ENCODE data around the gene SLC35B2. TPM values are rescaled to one million over a fixed set of nuclear protein-coding genes. Genes with fewer than 3 reads are reported as not detected.

The SLC35B2 gene
- total RNA-seq, 1 experiment from 2014 or later, result 90.6 TPM

GRCh38 chr6:44263354-44264100, 6.2 kb upstream of the SLC35B2 start:
- TSS peak; percentile 61 for BruUV-seq (replicated peaks)
- Histone ChIP-seq H3K36me3 (ENCODE audit: low read depth, low read length) (no peaks in the 10 kb centered on the region), H4K20me1 (ENCODE audit: low read length) (no peaks in the 10 kb centered on the region), H3K27ac (ENCODE audit: low read length) (no peak overlapping the region), H3F3A (ENCODE audit: low read length, unreplicated experiment) (no peaks in the 10 kb centered on the region), H3K27me3 (ENCODE audit: low read length) (no peaks in the 10 kb centered on the region), H3K9me2 (replicated peaks; ENCODE audit: low read length) (no peaks in the 10 kb centered on the region), H3K9me3 (ENCODE audit: low read length) (no peaks in the 10 kb centered on the region), H3K4me3 (ENCODE audit: low read length) (peak overlapping the region; percentile 80), H3K4me2 (ENCODE audit: low read length) (peak overlapping the region; percentile 95), H3K9ac (ENCODE audit: low read length) (peak overlapping the region; percentile 75; the same call in 1 of the 2 replicates), H2AFZ (ENCODE audit: low read length) (no peak overlapping the region), H3K79me2 (ENCODE audit: low read length) (peaks cover 24% of the 10 kb centered on the region), H3K4me1 (ENCODE audit: insufficient read depth, low read length) (peaks cover 23% of the 10 kb centered on the region)
- intact Hi-C loops (cut with micrococcal nuclease), result no loop called here
- no peak for DNase-seq
- POLR2A ChIA-PET (ENCODE audit: unreplicated experiment), result no interaction called here
- no peak for TF ChIP-seq EZH2 (IDR thresholded peaks at IDR 0.05; ENCODE audit: low read length, unreplicated experiment)
- CTCF ChIA-PET, result no interaction called here
- 0 out of 2 replicates have a peak, but pooled peaks have one; percentile 7 for ATAC-seq

- Histone ChIP-seq H3K27me3 (ENCODE audit: low read length) (no peaks in the 10 kb centered on the region), H3K4me1 (ENCODE audit: insufficient read depth, low read length) (peaks cover 27% of the 10 kb centered on the region), H3K4me2 (ENCODE audit: low read length) (peak overlapping the region; percentile 95), H4K20me1 (ENCODE audit: low read length) (no peaks in the 10 kb centered on the region), H3K4me3 (ENCODE audit: low read length) (peak overlapping the region; percentile 80; the same call in 1 of the 2 replicates), H2AFZ (ENCODE audit: low read length) (no peak overlapping the region), H3K9me2 (replicated peaks; ENCODE audit: low read length) (no peaks in the 10 kb centered on the region), H3K79me2 (ENCODE audit: low read length) (peaks cover 24% of the 10 kb centered on the region), H3K36me3 (ENCODE audit: low read depth, low read length) (no peaks in the 10 kb centered on the region), H3F3A (ENCODE audit: low read length, unreplicated experiment) (no peaks in the 10 kb centered on the region), H3K9ac (ENCODE audit: low read length) (no peak overlapping the region), H3K9me3 (ENCODE audit: low read length) (no peaks in the 10 kb centered on the region), H3K27ac (ENCODE audit: low read length) (no peak overlapping the region)
- no TSS peak for BruUV-seq (replicated peaks)
- intact Hi-C loops (cut with micrococcal nuclease), result no loop called here
- TF ChIP-seq EZH2phosphoT487 (IDR thresholded peaks at IDR 0.05; ENCODE audit: borderline replicate concordance, low read length) (no peak), CTCF (conservative IDR thresholded peaks at IDR 0.05; ENCODE audit: low read depth, low read length) (no peak), EZH2 (IDR thresholded peaks at IDR 0.05; ENCODE audit: low read length, unreplicated experiment) (no peak)
- CTCF ChIA-PET, result no interaction called here
- ATAC-seq, result no peak
- POLR2A ChIA-PET (ENCODE audit: unreplicated experiment), result no interaction called here
- no peak for DNase-seq
These were observed 5.4 kb upstream of the SLC35B2 start for GRCh38 chr6:44262467-44263353.

GRCh38 chr6:44261581-44261980, 4.3 kb upstream of the SLC35B2 start:
- peaks cover 31% of the 10 kb centered on the region for H3K79me2 ChIP-seq (ENCODE audit: low read length)
- H3K9me3 ChIP-seq (ENCODE audit: low read length), result no peaks in the 10 kb centered on the region
- CTCF ChIA-PET, result interaction anchor here (0.6 kb wide), 1 partner anchor 153 kb away, joined by 3 read pairs; no protein-coding TSS in a partner anchor
- POLR2A ChIA-PET (ENCODE audit: unreplicated experiment), result interaction anchor here (0.6 kb wide), 1 partner anchor 11 kb away, joined by 3 read pairs; no protein-coding TSS in a partner anchor
- H3K9ac ChIP-seq (ENCODE audit: low read length), result no peak overlapping the region
- H3K9me2 ChIP-seq (replicated peaks; ENCODE audit: low read length), result no peaks in the 10 kb centered on the region
- no peak overlapping the region for H3K4me3 ChIP-seq (ENCODE audit: low read length)
- no TSS peak for BruUV-seq (replicated peaks)
- no peak overlapping the region for H3K4me2 ChIP-seq (ENCODE audit: low read length)
- ATAC-seq, result no peak
- TF ChIP-seq EZH2 (IDR thresholded peaks at IDR 0.05; ENCODE audit: low read length, unreplicated experiment) (no peak), EZH2phosphoT487 (IDR thresholded peaks at IDR 0.05; ENCODE audit: borderline replicate concordance, low read length) (no peak), CTCF (conservative IDR thresholded peaks at IDR 0.05; ENCODE audit: low read depth, low read length) (no peak)
- H3K27ac ChIP-seq (ENCODE audit: low read length), result no peak overlapping the region
- no peak for DNase-seq
- intact Hi-C loops (cut with micrococcal nuclease), result no loop called here
- no peaks in the 10 kb centered on the region for H3K27me3 ChIP-seq (ENCODE audit: low read length)
- no peaks in the 10 kb centered on the region for H3K36me3 ChIP-seq (ENCODE audit: low read depth, low read length)
- H2AFZ ChIP-seq (ENCODE audit: low read length), result no peak overlapping the region
- H3K4me1 ChIP-seq (ENCODE audit: insufficient read depth, low read length), result peaks cover 29% of the 10 kb centered on the region
- H3F3A ChIP-seq (ENCODE audit: low read length, unreplicated experiment), result no peaks in the 10 kb centered on the region
- no peaks in the 10 kb centered on the region for H4K20me1 ChIP-seq (ENCODE audit: low read length)
